22Rv1 (cell line): ENCODE data around the gene DNAI2.

Source experiments
- H3K27ac ChIP-seq: fragments of 450-650 bp; 2 replicates; pipeline ENCODE4 v1.5.1; 2017
- ZFX ChIP-seq: fragments of 450-650 bp; IDR thresholded peaks from 2 replicates; pipeline ENCODE4 v1.6.1; 2017; ENCODE audit warnings: antibody characterized with exemption, borderline replicate concordance
- TF ChIP-seq, protein P1 (sequence below): fragments of 450-650 bp; IDR thresholded peaks from 2 replicates; pipeline ENCODE4 v1.5.1; 2017; ENCODE audit warnings: mild to moderate bottlenecking

Gene DNAI2

DNA sequence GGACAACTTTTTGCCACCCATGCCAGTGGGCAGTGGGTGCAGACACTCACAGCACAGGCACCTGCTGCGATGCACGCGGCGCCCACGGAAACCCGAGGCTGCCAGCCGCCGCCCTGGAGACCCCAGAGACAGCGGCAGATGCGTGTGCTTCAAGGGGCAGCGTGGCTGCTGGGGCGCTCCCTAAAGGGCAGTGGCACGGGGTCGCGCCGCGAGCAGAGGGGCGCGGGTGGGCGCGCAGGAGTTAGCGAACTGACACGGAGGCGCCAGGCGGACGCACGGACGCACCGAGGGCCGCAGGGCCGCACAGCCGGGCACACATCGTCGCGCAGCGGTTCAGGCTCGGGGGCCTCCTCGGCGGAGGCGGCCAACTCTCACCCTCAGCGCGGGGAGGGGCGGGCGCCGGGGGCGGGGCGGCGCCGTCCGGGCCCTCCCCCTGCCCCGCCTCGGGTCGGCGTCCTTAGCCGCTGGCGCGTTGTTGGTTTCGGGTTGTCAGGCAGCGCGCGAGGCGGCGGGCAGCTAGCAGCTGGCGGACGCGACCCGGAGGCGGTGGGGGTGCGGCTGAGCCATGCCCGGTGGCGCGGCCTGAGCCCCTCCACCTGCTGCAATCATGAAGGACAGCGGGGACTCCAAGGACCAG is 51.8 kb downstream of the DNAI2 start, which contains the start of gene KIF19:
Gene KIF19, plus strand, starts transcription at position 484 of the 637 bp plus-strand sequence. Its CDS starts 124 bp downstream, at position 608.
- no peak within 1 kb of the TSS for H3K27ac ChIP-seq
- TF ChIP-seq ZFX, result no peak
- TF ChIP-seq, protein P1, sequence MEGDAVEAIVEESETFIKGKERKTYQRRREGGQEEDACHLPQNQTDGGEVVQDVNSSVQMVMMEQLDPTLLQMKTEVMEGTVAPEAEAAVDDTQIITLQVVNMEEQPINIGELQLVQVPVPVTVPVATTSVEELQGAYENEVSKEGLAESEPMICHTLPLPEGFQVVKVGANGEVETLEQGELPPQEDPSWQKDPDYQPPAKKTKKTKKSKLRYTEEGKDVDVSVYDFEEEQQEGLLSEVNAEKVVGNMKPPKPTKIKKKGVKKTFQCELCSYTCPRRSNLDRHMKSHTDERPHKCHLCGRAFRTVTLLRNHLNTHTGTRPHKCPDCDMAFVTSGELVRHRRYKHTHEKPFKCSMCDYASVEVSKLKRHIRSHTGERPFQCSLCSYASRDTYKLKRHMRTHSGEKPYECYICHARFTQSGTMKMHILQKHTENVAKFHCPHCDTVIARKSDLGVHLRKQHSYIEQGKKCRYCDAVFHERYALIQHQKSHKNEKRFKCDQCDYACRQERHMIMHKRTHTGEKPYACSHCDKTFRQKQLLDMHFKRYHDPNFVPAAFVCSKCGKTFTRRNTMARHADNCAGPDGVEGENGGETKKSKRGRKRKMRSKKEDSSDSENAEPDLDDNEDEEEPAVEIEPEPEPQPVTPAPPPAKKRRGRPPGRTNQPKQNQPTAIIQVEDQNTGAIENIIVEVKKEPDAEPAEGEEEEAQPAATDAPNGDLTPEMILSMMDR, result no peak

DNA sequence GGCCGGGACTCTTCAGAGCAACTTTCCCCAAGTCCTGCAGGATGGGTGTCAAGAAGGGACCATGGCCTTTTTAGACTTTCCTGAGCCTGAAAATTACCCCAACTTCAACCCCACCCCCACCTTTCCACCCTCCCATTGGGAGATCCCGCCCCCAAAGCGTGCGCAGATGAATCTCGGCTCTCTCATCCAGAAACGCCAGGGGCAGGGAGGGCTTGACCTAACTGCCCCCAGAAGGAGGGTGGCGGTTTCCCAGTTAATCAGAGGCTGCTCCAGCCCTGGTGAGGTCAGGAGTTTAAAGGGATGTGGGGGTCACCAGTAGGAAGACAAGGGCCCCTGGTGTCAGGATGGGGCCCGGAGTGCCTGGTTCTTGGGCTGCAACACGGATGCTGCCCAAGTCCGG is 52.5 kb downstream of the DNAI2 start:
- H3K27ac ChIP-seq, result no peak overlapping the region
- no peak for TF ChIP-seq ZFX
- TF ChIP-seq, protein P1, result no peak

DNA sequence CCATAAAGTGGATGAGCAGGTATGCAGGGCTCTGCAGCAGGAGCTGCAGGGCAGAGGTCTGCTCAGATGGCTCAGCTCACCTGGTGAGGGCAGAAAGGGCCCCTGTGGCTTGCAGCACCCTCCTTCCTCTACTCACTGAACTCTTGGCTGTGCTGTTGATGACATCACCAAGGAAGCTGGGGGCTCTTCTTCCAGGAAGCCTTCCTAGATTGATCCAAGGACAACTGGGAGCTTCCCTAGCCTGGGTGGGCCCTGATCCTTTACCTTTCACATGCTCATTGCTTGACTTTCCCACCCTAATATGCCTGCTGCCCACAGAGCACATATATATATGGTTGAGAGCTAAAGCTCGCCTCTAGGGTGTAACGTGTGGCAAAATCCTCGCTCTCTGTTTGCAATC is 54.5 kb downstream of the DNAI2 start:
- H3K27ac ChIP-seq, result no peak overlapping the region

DNA sequence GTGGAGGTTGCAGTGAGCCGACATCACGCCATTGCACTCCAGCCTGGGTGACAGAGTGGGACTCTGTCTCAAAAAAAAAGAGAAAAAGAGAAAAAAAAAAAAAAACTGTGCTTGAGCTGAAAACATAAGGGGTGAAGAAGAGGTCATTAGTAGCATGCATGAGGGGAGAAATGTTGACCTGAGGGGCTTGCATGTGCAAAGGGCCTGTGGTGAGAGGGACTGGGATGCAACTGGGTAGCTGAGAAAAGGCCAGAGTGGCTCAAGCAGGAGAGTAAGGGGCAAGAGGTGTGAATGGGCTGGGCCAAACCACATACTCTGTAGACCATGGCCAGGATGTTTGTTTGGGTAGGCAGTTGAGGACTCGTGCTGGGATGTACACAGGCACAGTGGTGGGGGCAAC is 55.3 kb downstream of the DNAI2 start:
- no peak overlapping the region for H3K27ac ChIP-seq
- TF ChIP-seq, protein P1, result no peak
- TF ChIP-seq ZFX, result no peak

More for the DNA sequence above, 54.5 kb downstream of the DNAI2 start:
- no peak for TF ChIP-seq ZFX
- TF ChIP-seq, protein P1, result no peak

DNA sequence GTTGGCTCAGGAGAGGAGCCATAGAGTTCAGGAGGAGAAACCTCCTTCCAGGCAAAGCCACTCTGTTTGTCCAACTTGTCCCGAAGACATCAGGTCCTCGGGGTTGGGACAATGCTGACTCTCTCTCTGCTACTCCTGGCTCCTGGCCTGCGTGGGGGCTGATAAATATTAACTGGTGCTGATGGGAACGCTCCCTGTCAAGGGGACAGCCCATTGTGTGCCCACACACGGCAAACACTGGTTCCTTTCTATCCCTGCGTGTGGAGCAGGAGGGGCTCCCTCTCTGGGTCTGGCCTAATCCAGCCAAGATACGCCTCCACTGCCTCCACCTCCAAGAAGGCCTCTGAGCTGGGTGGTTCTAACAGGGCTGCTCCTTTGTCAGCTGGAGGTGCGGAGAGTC is 56.4 kb downstream of the DNAI2 start:
- TF ChIP-seq, protein P1, result no peak
- TF ChIP-seq ZFX, result no peak
- no peak overlapping the region for H3K27ac ChIP-seq

DNA sequence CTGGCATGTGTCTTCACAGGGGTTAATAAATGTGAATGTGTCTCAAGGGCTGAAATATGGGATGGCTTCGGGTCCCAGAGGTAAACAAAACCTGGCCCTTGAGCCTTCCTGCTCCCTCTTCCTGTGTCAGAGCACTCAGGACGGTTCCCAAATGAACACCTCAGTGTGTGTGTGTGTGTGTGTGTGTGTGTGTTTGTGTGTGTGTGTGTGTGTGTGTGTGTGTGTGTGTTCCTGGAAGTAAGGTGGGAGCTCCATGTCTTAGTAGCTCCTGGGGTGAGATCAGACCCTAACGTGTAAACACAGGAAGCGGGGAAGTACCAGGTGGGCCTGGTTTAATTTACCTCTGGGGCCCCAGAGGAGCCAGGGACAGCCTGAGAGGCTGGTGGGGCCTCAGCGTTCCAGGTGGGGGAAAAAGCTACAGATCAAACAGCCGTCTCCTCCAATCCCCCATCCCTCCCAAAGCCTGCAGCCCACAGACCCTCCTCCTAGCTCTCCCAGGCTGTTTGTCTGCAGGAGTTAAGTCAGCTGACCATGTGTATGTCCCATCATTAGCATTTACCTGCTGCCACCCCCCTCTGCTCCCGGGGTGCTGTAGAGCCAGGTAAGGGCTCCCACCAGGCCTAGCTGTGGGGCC is 58.1 kb downstream of the DNAI2 start:
- no peak overlapping the region for H3K27ac ChIP-seq
- TF ChIP-seq ZFX, result no peak
- TF ChIP-seq, protein P1, result no peak

DNA sequence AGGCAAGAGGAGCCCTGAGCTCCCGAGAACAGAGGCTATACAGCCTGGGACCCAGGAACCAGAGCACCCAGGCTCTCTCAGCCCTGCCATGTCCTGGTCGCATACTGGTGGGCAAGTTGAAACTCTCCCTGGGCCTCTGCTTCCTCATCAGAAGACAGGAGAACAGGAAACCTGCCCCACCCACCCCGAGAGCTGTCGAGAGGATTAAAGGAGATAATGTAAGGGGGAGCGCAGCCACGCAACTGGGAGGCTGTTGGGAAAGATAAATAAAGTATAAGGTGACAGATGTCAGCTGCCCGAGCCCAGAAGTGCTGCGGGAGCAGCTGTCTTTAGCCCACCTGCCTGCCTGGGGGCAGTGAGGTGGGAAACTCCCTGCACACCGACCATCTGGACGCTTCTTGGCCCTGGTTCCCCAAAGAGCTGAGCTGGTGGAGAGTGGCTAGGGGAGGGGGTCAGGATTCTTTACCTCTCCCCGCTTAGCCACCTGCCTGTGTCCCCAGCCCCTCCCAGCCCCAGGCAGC is 58.8 kb downstream of the DNAI2 start:
- TF ChIP-seq, protein P1, result no peak
- TF ChIP-seq ZFX, result no peak
- H3K27ac ChIP-seq, result no peak overlapping the region
